GM19328 (cell line): ENCODE results near the gene DDIT4L.
"Not testable (repeated sequence)": the region's sequence is repeated elsewhere in the genome, so short reads cannot be mapped to it uniquely, and the experiment has no call there.

ENCODE experiments used
- ATAC-seq: cut with Tn5 transposase; IDR thresholded peaks from one replicate; pipeline ENCODE4 v1.9.1; 2021; ENCODE audit warnings: mild to moderate bottlenecking, moderate library complexity; ENCODE audit not compliant: unreplicated experiment

DDIT4L gene, protein sequence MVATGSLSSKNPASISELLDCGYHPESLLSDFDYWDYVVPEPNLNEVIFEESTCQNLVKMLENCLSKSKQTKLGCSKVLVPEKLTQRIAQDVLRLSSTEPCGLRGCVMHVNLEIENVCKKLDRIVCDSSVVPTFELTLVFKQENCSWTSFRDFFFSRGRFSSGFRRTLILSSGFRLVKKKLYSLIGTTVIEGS

DNA sequence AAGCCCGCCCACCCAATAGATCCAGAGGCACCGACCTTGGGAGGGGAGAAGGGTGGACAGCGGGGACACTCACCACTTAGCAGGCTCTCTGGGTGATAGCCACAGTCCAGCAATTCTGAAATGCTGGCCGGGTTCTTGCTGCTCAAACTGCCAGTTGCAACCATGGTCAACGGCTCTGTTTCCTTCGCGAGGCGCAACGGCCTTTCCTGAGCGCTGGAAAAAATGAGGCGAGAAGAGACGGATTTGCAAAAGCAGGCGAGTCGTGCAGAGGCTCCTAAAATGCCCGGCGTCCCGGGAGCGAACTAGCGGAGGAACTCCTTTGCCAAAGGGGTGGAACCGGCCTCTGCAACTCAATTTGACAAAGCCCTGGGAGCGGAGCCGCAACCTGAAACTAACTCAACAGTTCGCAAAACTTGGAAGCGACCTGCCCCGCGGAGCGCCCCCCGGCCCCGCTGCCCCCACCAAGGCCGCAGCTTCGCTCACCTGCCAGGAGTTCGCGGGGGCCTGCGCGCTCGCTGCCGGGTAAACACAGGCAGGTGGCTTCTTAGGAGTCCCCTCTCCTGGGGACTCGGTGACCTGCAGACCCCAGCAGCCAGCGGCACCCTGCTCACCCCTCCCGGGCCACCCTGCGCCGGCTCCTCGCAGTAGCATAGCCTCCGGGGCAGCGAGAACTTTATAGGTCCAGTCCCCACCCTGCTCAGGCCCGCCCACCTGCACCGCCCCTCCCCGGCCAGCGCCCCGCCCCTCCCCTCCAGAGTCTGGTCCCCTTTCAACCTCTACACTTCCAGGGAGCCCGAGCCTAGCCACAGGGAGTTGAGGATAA is at the start of gene DDIT4L:
Gene DDIT4L, minus strand, starts transcription at position 649 of the 823 bp plus-strand sequence. Its CDS starts 485 bp downstream, at position 164.
- no peak for ATAC-seq

DNA sequence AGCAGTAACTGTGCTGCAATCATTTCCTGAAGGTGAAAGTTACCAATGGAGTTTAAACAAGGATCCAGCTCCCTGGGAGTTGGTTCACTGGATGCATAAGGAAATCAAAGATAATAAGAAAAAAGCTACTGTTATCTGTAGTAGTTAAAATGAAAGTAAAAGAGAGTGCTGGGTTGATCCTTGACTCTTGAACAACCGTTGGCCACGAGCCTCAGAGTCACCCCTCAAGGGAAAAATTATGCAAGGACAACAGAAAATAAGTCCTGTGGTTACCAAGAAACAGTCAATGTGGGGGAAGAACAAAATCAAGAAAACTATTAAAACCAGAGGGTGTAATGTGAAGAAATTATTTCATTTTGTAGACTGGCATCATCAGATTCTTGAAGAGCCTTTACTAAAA is 49.7 kb upstream of the DDIT4L start:
- ATAC-seq, result no peak

DNA sequence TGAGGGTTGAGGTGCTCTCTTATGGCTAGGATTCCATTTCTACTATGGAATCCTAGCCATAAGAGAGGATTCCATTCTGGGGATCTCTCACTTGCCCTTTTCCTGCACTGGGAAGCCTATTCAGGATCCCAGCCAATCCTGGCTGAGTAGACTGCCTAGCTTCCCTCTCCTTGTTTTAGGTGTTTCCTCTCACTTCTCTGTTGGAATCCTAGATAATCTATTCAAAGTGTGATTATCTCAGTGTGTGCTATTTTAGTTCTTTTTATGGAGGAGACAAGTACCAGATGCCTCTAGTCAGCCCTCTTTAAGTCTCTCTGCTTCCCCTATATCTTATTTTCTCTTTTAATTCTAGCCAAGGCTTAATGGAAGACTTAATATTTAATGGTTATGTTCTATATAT is 34.5 kb upstream of the DDIT4L start:
- no peak for ATAC-seq

DNA sequence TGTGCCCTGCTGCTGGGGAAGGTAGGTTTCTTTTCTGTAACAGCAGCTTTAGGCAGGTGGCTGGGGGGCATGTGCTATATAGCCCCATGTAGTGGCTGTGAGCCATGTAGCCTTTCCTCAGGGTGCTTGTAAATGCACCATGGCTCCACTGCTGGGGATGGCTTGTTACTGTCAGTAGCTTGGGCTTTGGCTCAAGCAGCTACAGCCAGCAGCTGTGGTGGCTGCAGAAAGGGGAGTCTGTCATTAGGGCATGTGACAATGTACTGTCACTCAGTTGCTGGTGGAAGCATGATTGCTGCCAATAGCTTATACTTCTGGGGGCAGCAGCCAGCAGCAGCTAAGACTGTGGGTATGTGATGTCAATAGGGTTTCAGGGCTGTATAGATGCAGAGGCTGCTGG is 33.9 kb upstream of the DDIT4L start:
- ATAC-seq, result no peak

DNA sequence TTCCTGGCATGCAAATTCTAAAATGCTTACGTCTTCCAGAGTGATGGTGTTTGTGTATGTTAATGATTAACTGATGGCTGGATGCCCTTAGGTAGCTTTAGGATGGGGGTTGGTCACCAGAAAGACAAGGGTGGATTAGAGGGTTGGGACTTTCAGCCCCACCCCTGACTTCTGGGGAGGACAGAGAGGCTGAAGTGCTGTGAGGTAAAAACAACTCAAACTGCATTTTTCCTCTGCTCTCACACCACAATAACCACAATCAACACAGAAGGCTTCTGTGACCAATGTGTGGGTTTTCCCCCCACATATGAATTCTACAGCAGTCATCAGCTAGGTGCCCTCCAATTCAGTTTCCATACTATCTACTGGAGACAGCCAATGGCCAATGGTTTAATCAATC is 18.7 kb upstream of the DDIT4L start:
- ATAC-seq, result peak; percentile 61

DNA sequence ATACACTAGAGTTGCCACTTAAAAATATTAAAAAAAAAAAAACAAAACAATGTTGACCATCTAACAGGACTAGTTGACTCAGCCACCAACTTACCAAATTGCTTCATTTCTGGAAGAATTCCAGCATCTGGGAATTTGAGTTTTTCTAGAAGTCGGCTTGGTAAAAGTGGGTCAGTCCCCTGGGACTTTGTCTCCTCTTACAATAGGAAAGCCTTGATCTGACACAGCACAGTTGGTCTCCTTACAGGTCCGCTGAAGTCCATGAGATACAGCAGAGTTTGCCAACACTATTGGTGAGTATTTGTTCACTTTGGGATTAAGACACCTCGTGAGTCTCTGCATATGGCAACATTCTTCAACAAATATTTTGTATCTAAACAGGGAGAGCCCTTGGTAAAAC is 18.2 kb upstream of the DDIT4L start:
- ATAC-seq, result peak; percentile 21

DNA sequence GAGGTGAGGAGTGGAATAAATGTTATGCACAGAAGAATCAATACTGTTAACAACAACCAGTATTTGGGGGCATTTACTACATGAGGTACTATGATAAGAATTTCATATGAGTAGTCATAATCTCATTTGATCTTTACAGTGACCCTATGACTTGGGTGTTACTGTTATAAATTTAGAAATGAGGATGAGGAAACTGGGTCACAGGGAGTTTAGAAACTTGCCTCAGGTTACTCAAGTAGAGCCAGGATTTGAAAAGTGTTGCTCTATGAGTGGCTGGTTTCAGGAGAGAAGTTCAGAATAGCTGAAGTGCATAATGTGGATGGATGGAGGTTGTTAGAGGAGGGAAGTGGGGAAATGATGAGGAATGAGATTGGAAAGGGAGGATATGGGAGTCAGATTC is 16.6 kb upstream of the DDIT4L start:
- ATAC-seq, result no peak

DNA sequence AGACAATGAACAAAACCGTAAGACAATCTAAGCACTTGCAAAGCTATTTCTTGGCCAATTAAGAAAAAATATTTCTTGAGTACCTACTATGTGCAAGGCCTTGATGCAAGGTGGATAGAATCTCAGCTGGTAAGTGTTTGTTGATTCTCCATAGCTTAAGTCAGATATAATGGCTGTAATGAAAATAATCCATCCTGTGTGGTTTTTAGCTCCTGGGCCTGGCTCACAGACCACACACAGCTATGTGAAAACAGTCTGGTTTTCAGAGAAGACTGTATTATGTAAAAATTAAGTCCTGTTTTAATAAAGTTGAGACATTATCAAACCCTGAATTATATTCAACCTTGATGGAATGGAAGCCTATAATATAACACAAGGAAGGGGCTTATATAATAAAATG is 7.8 kb upstream of the DDIT4L start:
- ATAC-seq, result no peak

DNA sequence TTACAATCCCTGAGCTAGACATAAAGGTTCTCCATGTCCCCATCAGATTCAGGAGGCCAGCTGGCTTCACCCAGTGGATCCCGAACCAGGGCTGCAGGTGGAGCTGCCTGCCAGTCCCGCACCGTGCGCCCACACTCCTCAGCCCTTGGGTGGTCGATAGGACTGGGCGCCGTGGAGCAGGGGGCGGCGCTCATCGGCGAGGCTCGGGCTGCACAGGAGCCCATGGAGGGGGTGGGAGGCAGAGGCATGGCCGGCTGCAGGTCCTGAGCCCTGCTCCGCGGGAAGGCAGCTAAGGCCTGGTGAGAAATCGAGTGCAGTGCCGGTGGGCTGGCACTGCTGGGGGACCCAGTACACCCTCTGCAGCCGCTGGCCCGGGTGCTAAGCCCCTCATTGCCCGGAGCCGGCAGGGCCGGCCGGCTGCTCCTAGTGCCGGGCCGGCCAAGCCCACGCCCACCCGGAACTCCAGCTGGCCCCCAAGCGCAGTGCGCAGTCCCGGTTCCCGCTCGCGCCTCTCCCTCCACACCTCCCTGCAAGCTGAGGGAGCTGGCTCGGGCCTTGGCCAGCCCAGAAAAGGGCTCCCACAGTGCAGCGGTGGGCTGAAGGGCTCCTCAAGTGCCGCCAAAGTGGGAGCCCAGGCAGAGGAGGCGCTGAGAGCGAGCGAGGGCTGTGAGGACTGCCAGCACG is 6.3 kb upstream of the DDIT4L start:
- ATAC-seq, result not testable (repeated sequence)

DNA sequence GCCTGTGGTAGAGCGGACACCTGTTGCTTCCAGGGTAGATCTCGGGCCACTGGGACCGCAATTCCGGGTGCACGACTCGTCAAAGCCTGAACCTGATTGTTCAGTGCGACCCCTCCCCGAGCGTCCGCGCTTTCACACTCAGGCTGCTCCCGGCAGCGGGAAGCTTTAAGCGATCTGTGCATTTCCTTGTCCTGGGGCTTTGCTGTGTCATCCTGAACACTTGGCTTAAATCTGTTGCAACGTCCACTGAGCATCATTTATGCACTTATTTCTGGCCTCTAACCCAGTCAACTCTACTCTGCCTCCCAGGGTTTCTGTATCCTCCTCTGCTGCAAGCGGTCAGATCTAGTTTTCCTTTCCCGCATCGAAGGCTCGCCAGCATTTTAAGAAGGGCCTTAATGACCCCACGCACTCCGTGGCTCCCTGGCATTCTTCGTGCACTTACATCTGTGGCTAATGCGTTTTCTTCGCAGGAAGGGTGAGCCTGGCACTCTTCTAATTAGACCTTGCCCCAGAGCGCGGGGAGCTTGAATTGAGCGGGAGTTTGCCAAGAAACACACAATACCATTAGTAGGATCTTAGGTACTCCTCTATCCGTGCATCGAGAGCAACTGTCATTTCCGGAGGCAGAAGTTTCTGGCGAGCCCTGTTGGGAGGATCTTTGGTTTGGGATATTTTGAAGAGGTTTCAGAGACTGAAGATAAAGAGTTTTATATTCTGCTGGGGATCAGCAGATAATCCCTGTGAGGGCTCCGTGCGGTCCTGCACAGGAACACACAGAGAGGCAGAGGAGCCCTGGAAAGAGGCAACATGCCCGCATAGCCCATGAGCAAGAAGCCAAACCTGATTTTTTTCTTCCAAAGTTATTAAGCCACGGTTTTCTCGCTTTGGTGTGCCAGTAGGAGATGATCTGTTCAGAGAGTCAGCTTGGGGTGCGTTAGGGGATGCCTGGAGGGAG is 654 bp upstream of the DDIT4L start:
- no peak for ATAC-seq

DNA sequence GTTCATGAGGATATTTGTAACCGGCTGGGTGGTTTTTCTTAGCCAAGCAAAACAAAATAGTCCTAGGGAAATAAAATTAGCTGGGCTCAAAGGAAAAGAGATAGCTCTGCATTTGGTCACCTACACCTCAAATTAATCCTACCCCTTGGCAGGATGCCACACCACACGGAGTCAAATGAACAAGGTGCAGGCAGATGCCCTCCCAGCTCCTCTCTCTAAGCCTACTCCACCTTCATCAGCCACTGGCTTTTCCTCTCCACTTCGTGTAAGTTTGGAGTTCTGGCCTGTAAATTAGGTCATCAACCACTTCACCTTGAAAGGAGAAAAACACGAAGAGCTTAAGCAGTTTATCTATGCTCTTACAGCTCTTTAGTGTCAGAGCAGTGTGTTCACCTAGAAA is 1.4 kb downstream of the DDIT4L start:
- ATAC-seq, result no peak

DNA sequence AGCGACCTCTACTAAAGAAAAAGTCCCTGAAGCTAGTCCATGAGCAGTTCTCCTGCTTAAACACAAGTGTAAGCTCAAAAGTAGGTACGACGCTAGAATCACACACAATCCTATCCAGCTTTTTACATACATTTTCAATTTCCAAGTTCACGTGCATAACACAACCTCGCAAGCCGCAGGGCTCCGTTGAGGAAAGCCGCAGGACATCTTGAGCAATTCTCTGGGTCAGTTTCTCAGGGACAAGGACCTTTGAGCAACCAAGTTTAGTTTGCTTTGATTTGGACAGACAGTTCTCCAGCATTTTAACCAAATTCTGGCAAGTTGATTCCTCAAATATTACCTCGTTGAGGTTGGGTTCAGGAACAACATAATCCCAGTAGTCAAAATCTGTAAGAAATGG is 2.5 kb downstream of the DDIT4L start:
- no peak for ATAC-seq

DNA sequence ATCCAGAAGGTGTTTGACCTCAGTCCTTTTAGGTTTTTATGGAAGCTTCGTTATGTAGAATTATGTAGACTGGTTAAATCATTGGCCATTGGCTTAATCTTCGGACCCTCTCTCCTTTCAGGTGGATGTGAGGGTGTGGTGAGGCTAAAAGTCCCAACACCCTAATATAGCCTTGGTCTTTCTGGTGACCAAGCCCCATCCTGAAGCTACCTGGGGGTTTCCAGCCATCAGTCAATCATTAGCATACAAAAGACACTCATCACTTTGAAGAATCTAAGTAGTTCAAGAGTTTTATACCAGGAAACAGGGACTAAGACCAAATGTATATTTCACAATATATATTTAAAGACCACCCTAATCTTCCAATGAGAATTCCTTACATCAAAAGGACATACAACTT is 5.5 kb downstream of the DDIT4L start:
- no peak for ATAC-seq

DNA sequence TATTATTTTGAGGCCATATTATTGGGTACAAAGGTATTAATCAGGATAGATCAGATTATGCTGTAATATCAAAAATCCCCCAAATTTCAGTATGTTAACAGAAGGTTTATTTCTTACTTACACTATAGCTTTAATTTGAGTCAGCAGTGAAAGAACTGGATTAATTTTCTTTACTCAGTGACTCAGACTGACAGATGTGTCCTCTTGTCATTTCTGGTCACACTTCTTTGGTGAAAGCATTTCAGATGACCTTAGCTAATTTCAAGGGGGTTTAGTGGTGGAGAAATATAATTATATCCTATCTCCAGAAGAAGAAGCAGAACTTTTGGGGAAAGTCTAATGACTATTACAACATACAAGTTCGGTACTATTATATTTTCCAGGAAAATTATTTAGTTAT is 12.4 kb downstream of the DDIT4L start:
- ATAC-seq, result no peak

DNA sequence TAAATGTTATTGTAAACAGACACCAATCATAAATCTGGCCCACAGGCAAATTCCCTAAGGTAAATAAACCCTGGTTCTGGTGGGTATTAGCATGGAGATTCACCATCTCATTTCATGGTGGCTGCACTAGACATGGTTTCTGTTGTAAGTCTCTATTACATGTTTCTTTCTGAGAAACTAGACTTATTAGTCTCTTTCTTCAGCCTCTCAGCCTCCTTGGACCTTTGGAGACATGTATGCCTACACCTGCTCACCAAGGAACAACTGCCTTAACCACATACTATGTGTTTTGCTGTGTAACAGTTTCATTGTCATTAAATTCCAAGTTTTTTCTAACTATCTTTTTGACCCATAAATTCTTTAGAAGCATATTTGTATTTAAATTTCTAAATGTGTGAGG is 13.1 kb downstream of the DDIT4L start:
- no peak for ATAC-seq

DNA sequence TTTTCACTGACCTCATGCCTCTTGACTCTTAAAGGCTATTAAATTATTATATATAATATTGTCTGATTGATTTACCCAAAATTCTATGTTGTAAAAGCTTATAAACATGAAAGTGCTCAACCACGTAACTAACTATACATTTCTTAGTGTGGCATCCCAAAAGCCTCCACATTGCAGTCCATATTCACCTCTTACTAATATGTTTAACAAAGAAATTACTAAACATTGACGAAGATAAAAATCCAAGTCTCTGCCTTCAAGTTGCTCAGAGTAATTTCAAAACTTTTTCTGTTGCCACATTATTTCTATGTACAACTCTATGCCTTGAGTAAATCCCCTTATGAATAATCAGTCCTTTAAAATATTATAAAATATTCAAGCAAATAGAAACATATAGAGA is 14.4 kb downstream of the DDIT4L start:
- ATAC-seq, result no peak

DNA sequence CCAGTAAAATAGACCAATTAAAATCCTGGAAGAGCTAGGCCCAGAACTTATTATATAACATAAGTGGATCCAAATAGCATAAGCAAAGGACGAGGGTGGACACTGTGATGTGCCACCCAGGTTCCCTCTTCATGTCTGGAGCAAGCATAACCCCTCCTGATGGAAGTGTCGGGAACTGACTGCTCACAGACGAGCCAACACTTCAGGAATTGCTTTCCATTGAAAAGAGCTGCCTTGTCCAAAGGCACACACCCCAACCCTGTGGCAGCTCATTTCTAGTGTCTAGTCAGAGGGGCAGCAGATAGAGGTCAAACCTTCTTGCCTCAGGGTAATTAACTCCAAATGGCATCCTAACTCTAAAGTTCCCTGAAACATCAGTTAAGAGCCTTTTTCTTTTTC is 15.3 kb downstream of the DDIT4L start:
- ATAC-seq, result no peak

DNA sequence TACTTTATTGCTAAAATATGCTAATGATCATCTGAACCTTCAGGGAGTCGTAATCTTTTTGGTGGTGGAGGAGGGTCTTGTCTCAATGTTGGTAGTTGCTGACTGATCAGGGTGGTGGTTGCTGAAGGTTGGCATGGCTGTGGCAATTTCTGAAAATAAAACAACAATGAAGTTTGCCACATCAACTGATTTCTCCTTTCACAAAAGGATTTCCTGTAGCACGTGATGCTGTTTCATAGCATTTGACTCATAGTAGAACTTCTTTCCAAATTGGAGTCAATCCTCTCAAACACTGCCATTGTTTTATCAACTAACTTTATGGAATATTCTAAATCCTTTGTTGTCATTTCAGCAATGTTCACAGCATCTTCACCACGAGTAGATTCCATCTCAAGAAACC is 19.3 kb downstream of the DDIT4L start:
- ATAC-seq, result no peak

DNA sequence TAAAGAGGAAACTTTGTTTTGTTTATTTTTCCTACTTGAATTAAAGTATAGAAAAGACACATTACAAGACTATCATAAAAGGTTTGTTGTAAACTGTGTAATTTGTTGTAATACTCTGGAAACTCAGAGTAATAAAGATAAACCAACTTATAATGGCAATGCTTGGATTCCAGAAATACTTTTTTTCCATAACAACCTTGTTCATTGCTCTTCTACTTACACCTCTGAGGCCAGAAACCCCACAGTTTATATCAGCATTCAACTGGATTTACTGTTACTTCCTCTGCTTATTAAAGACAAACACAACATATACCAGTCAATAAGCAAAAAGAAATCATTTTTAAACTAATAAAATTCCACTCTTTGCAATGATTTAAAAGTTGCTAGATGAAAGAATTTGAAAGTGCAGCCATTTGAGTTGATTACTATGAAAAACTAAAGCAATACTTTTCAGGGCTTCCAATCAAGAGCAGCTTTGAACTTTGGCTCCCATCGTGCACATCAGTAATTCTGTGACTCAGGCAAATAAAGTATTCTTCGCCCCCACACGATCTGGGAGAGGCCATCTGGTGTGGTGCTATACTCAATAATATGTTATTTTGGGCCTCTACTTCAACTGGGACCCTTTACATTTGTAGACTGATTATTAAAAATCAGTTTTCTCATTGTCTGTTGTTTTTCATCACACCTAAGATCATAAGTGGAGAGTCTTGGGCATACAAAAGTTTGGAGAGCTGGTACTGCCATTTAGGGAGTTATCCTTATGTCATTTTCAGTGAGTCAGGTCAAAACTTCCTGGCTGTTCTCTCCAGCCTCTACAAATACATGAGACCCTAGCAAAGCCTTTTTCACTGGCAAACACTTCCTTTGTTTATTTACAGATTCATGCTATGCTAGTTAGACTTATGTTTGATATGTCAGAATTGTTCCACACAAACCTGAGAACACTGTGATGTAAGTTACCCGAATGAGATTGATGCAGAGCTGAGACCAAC is 20.5 kb downstream of the DDIT4L start:
- no peak for ATAC-seq

DNA sequence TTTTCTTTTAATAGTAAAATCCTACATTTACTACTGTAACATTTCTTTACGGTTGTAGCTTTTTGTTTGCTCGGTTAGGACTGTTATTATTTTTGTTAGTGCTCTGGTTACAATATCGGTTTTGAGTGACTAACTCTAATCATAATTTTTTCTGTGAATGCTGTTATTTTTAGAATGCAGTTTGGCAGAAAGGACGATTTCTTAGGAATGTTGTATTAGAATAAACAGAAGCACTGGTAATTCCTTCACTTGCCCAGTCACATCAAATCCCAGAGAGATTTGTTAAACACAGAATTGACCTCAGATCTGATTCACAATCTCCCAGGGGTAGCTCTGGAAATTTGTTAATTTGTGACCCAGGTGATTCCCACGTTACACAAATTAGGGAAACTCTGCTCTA is 21.7 kb downstream of the DDIT4L start:
- no peak for ATAC-seq
